GM18520 (cell line): ENCODE data around the gene SLC13A3.
"Not testable (repeated sequence)": the region's sequence is repeated elsewhere in the genome, so short reads cannot be mapped to it uniquely, and the experiment has no call there.

ENCODE experiments used
- ATAC-seq: cut with Tn5 transposase; IDR thresholded peaks from one replicate; pipeline ENCODE4 v1.9.1; 2021; ENCODE audit not compliant: unreplicated experiment

The SLC13A3 gene

DNA sequence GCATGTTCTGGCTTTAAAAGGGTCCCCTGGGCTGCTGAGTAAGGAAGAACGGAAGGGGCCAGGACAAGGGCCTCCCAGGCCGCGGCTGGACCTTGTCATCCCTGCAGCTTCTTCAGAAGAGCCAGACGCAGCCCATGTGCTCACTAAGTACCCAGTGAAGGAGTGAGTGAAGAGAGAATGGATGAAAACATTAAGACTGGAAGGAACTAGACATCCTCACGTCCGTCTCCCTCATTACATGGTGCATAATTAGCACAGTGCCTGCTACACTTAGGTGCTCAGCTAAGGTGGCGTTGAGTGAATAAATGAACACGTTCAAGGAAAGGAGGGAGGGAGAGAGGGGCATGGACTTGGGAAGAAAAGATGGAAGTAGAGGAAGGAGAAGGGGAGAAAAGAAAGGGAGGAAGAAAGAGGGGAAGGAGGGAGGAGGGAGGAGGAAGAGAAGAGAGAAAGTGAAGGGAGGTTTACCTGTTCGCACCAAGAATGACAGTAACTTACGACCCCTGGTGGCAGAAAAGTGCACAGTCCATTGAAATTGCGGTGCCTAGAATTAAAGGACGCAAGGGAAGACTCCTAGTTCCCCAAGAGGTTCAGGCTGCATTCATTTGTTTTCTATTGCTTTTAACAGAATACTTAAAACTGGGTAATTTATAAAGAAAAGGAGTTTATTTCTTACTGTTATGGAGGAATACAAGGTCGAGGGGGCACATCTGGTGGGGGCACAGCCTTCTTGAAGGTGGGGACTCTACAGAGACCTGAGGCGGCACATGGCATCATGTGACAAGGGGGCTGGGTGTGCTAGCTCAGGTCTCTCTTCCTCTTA lies 30.0 kb upstream of the SLC13A3 start:
- no peak for ATAC-seq

DNA sequence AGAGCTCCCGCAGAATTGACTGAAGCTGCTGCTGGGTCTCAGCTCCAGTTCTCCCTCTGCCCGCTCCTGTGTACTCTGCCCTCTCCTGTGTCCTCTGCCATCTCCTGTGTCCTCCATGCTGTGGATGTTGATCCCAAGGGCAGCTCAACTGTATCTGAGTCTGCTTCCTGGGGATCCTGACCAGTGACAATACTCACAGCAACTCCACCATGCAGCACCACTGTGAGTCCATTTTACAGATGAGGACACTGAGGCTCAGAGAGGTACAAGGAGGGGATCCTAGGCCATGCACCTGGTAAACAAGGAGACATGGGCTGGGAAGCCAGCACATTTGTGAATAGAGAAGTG lies 29.4 kb upstream of the SLC13A3 start:
- no peak for ATAC-seq

DNA sequence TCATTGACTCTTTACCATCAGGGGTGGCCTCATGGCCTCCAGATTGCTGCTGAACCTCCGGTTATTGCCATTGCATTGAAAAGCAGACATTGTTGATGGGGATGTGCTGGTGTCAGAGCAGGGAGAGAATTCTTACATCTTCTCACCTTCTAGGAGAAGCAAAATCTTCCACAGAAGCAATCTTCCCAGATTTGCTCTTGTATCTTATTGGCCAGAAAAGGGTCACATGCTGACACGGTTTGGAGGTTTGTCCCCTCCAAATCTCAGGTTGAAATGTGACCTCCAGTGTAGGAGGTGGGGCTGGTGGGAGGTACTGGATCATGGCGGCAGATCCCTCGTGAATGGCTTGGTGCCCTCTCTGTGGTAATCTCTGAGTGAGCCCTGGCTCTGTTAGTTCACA lies 27.3 kb upstream of the SLC13A3 start:
- no peak for ATAC-seq

DNA sequence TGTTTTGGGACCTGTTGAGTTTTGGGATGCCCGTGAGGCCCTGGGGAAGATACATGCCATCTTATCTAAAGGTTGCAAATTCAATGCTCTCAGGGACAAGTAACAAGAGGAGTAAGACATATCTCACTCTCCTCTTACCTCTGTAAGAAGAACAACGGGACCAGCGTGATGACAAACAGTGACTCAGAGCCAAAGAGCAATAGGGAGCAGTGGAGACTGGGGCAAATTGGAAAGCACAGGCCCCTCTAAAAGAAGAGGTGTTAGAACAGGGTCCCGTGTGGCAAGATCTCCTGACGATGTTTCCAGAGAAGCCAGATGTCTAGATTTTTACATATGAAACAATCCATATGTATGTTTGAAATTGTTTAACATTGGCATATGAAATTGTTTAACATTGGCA lies 26.3 kb upstream of the SLC13A3 start:
- ATAC-seq, result no peak

DNA sequence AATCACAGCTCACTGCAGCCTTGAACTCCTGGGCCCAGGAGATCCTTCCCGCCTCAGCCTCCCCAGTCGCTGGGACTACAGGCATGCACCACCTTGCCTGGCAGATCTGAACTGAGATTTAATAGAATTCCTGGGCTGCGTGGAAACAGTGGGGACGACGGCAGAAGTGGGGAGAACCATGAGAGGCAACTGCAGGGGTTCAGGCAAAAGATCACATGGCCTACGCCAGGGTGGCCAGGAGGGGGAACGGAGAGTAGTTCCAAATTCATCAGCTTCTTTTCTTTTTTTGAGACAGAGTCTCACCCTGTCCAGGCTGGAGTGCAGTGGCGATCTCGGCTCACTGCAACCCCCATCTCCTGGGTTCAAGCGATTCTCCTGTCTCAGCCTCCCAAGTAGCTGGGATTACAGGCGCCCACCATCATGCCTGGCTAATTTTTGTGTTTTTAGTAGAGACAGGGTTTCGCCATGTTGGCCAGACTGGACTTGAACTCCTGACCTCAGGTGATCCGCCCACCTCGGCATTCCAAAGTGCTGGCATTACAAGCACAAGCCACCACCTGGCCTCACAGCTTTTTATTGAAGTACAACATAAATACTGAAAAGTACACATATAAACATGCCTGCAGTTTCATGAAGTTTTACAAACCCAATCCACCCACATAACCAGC lies 25.5 kb upstream of the SLC13A3 start:
- not testable (repeated sequence) for ATAC-seq

DNA sequence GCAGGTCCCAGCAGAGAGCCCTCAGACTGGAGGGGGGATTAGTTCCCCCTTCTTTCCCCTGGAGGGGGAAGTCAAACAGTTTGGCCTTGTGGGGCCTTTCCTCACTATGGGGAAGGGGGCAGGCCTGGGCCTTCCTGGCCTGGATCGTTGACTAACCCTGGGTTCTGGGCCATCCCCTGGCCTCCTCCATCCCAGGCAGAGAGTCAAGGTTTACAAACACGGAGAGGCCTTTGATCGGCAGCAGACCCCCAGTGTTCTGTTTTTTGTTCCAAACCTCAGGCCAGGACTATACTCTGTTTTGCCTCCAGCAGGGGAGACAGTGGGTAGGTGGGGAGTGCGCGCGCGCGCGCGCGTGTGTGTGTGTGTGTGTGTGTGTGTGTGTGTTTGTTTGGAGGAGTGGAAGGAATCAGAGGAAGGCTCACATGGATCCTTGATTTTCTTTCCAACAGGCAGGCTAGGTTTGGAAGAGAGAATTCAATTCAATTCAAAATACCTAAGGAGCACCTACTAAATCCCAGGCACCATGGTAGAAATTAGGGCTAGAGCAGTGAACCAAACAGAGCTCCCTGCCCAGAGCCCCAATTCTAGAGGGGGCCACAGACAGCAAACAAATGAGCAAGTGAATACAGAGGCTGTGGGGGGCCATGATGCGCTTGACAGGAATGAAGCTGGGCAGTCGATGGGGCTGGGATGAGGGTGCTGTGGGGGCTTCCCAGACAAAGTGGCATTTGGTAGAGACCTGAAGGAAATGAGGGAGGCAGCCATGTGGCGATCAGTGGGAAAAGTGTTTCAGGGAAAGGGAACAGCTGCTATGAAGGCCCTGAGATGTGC lies 23.2 kb upstream of the SLC13A3 start:
- no peak for ATAC-seq

DNA sequence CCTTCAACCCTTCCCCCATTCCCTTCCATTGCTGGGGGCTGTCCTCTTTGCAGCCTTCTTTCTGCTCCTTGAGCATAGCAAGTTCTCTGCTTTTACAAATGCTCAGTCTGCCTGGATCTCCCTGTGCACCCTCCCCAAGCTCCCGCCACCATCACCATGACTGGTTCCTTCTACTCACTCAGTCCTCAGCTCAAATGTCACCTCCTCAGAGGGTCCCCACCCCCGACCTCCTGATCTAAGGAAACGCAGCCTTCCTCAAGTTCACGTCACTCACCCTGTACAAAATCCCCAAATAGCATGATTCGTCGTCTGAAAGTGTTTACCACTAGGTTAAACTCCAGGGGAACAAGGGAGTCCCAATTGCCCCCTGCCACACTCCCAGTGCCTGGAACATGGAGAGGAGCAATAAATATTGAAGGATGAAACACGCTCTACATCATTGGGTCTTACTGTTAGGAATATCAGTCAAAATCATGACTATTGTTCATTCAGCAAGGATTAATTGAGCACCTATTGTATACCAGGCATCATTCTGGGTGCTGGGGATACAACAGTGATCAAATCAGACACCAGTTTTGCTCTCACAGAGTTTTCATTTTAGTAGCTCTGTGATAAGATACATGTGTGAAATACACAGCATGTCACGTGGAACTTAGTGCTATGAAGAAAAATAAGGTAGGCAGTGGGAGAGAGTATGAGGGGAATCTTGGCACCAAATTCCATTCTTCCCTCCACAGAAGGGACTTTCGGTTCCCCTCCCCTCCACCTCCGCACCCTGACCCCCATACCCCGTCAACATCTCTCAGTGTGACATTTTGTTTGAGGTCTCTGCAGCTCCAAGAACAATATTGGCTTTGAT lies 22.4 kb upstream of the SLC13A3 start:
- no peak for ATAC-seq

DNA sequence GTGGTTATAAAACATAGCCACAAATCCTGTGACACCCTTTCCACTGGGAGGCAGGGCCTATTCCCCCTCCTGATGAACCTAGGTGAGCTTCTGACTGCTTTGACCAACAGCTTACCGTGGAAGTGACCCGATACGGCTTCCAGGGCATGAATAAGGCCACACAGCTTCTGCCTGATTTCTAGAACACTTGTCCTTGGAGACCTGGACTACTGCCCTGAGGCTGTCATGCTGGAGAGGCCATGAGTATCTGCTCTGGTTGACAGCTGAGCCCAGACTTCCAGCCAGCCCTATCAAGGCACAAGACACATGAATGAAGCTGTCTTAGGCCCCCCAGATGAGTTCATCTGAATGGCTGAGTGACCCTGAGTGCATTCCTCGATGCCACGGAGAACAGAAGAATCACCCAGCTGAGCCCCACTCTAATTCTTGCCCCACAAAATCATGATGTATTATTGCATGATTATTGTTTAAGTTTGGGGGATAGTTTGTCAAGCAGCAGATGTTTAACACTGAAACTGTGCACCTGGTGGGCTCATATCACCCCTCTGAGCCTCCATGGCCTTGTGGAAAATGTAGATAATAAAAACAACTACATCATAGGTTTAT lies 21.4 kb upstream of the SLC13A3 start:
- ATAC-seq, result no peak

DNA sequence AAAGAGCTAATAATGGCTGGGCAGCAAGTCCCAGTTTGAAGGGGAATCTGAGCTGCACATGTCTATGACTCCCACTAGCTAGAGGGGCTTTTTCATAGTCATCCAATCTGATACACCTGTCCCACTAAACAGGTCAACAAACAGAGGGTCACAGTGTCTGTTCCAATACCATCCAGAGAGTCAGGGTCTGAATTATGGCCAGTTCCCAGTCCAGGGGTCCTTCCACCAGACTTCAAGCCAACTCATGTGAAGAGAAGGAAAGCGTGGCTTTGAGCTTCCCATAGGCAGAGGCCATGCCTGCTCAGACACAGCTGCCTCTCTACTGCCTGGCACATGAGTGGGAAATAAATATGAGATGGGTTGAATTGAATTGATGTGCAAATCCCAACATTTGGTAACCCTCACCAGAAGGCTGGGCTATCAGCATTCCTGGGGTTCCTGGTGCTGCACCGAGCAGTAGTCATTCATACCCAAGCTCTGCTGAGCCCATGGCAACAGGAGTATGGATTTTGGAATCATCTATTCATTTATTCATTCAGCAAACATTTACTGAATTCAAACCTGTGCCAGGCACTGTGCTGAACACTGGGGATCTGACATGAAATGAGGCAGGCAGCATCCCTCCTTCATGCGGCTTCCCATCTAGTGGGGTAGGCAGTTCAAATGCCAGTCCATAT lies 20.7 kb upstream of the SLC13A3 start:
- ATAC-seq, result no peak

DNA sequence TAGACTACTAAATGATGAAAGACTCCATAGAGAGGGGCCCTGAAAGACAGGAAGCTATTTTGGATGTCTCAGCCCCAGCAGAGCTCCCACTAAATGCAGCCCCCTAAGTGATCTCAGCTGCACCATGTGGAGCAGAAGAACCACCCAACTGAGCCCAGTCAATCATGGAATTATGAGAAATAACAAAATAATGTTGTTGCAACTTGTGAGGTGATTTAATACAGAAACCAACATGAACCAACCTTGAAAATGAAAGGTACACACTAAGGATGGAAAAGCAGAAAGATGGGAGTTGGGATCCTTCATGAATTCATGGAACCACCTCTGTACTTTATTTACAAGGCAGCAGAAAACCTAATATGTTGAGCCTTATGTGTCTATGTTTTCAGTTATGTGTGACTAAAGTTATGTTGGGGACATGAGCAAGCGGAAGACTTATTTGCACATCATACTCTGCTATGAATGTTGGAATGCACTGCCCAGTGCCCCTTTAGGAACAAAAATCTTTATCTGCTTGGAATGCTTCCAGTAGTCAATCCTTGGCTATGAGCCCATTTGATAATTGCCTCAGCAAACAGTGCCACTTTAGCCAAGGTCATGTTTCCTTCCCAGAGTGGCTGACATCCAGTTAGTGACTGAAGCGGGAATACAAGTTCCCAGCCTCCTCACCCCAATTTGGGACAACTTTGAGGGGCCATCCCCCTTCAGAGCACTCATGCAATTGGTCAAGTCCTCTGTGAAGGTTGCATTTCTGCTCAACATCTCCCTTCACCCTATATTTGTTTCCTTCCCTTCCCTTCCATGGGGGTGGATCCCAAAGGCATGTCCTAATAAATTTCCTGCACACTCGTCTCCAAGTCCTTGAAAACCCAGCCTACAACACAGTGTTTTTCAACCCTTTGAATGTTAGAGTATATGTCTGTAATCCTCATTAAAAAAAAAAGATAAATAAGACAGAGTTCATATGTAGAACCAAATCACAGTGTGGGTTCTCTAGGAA lies 19.6 kb upstream of the SLC13A3 start:
- no peak for ATAC-seq

DNA sequence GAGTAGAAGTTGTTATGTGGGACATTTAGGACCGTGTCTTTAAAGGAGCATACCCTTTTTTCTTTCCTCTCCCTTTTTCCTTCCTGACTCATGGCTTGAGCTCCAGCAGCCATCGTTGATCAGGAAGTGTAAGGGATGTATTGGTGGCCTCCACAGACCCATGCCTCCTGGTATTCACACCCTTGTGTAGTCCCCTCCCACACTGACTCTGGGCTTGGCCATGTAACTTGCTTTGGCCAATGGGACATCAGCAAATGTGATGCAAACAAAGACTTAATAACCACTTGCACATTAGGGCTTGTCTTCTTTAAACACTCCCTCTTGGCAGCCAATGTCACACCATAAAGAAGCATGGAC lies 18.9 kb upstream of the SLC13A3 start:
- ATAC-seq, result no peak

DNA sequence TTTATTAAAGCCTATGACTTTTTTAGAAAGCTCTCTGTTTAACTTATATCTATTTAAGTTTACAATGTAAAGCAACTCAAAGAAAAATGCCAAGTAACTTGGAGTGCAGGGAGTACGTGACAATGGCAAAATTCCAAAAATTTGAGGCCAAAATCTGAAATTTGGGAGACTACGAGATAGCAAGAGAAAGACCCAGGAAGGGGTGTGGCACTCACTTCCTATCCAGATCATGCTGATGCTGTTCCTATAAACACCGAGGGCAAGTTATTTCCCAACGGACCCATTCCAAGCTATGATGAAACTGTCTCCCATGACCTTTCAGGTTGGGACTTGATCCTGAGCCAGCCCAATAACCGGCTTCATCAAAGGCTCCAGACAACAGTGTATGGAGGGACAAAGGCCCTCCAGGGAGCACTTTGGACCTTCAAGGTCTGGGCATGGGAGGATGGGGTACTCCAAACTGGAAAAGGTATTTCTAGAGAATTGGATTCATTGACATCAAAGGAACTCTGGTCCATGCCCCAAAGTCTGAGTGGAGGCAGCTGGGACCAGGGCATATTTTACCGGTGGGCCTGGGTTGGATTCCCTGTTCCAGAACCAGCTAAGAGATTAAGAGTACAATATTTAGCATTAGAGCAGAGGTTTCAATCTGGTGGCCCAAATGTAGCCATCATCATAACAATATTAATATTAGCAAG lies 15.7 kb upstream of the SLC13A3 start:
- no peak for ATAC-seq

DNA sequence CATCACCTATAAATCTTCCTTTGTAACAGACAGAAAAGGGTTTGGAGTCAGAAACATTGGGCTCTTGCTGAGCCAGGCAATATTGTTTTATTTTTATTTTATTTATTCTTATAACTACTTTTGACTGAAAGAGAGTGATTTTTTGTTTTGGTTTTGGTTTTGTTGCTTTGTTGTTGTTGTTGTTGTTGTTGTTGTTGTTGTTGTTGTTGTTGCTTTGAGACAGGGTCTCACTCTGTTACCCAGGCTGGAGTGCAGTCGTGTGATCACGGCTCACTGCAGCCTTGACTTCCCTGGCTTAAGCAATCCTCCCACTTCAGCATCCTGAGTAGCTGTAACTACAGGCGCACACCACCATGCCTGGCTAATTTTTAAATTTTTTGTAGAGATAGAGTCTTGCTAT lies 15.0 kb upstream of the SLC13A3 start:
- ATAC-seq, result no peak

DNA sequence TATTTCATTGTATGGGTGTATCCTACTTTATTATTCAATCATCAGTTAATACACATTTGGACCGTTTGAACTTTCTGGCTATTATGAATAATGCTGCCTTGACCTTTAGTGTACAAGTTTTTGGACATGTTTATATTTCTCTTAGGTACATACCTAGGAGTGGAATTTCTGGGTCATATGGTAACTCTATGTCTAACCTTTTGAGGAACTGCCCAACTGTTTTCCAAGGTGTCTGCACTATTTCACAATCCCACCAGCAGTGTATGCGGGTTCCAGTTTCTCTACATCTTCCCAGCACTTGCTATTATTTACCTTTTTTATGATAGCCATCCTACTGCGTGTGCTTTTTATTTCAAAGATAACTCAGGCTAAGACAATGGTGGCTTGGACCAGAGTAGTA lies 14.3 kb upstream of the SLC13A3 start:
- no peak for ATAC-seq

DNA sequence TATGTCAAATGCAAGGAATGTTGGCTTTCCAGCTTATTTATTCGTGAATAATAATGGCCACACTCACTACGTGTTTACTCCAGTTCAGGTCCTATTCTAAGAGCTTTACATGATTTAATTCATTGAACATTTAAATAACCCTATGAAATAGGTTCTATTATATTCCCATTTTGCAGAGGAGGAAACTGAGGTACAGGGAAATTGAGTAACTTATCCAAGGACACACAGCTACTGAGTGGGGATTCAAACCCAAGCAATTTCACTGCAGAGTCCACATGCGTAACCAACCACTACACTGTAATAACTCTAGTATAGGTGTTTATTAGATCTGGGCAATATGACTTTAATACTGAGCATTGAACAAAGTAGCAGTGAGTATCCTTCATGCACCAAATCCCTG lies 12.3 kb upstream of the SLC13A3 start:
- no peak for ATAC-seq

DNA sequence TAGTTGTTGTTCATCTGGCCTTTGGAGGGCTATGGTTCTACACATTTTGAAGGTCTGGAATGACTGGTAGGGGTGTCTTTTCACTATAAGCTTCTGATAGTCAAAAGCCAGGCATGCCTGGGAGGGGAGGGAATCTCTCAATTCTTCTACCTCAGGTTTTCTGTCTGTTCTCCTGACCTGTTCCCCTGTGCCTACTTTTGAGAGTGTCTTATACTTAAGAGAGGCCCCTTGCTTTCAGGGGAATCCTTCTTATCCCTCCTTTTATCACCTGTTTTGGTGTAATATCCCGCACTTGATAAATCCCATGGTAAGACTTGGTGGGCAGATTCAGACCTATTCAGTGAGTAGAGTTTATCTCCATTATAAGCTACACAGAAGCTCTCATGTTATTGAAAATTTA lies 10.4 kb upstream of the SLC13A3 start:
- no peak for ATAC-seq

DNA sequence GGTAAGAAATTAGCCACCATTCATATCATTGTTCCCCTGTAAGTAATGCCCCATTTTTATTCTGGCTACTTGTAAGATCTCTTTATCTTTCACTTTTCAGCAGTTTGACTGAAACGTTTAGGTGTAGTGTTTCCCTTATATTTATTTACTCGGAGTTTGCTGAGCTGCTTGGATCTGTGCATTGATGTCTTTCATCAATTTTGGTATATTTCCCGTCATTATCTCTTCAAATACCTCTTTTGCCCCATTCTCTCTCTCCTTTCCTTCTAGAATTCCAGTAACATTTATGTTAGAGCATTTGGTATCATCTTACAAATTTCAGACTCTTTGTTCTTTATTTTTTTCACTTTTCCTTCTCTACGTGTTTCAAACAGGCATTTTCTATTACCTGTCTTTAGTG lies 9.2 kb upstream of the SLC13A3 start:
- no peak for ATAC-seq

DNA sequence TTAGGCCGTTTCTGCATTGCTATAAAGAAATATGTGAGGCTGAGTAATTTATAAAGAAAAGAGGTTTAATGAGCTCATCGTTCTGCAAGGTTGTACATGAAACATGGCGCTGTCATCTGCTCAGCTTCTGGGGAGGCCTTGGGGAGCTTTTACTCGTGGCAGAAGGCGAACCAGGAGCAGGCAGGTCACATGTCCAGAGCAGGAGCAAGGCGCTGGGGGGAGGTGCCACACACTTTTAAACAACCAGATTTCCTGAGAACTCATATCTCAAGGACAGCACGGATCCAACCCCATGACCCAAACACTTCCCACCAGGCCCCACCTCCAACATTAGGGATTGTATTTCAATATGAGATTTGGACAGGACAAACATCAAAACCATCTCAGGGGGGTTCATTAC lies 6.4 kb upstream of the SLC13A3 start:
- ATAC-seq, result no peak
